Measurements from ENCODE around the gene CIB2.
A peak's percentile ranks its signal among the peaks of the same experiment; 100 is the strongest.
"Not testable (repeated sequence)": the region's sequence is repeated elsewhere in the genome, so short reads cannot be mapped to it uniquely, and the experiment has no call there.

Gene CIB2

DNA sequence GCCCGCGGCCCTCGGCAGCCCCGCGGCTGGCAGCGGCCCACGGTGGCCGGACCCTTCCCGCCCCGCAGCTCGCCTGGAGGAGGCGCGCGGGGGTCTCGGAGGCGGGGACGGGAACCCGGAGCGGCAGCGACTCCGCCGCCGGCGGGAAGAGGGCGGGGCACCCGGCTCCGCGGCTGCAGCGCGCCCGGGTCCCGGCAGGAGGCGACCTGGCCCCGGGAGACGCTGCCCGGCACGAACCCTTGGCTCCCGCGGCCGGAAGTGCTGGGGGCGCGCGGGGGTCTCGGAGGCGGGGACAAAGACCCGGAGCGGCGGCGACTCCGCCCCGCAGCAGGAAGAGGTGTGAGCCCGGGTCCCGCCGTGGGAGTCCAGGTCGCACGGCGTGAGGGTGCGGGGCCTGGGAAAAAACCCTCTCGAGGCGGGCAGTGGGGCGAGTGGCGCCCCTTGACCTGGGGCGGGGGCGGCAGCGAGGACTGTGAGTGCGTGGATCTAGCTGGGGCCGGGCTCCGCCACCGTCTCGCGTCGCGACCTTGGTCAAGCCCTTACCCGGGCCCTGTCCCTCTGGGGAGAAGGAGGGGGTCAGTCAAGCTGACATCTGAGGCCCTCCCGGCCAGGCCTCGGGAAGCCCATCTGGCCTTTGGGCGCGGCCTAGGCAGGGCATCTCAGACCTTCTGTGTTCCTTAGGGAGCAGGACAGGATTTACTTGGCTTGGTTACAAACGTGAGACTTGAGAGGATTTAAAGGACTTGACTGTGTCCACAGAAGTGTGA lies at the start of gene CIB2:
TSS of gene CIB2 (minus strand) at position 151 of the 767 bp plus-strand sequence. CDS start 230 bp downstream, outside the sequence.
- peak; percentile 52 for DNase-seq

DNA sequence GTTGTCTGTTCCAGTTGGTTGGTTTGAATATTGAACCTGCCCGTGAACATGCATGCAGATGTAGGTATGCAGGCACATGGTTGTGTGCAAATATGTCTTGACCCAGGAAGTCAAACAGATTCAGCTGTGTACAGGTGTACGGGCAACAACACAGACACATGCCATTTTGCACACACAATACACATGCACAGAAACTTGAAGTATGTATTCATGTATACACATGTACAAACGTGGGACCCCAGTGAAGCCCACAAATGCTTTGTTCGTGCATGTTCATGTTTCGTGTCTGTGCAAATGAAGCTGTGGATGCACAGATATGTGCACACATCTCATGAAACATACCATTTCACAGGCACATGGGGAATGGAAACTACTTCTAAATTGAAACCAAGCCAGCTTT lies 48.7 kb upstream of the CIB2 start:
- no peak for DNase-seq

DNA sequence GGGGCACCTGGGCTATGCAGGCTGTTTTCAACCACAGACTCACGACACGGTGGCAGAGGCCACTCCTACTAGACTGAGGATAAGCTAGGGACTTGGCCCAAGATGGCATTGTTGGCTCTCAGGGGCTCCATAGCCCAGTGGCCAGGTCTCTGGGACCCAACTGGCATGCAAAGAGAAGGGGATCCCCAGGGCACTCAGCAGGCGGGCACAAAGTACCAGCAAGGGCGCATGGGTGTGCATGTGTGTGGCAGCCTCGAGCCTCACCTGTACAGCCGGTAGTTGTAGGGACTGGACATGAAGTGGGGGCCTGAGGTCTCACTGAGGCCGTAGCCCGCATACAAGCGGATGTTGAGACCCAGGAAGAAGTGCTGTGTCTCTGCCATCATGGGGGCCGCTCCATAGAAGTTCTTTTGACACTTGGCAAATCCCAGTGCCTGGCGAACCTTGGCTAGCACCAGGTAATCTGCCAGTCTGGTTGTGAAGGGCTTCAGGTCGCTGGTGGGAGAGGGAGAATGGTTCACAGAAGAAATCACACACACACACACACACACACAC lies 48.1 kb upstream of the CIB2 start:
- no peak for DNase-seq

DNA sequence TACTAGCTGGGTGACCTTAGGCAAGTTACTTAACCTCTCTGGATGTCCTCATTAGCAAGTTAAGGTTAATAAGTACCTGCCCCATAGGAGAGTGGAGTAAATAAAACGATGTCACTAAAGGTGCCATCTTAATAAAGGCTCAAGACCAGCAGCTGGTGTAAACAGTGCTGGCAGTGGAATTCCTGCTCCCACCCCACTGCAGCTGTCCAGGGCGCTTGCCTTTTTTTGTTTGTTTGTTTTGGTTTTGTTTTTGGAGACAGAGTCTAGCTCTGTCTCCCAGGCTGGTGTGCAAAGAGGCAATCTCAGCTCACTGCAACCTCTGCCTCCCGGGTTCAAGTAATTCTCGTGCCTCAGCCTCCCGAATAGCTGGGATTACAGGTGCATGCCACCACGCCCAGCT lies 46.8 kb upstream of the CIB2 start:
- DNase-seq, result no peak

DNA sequence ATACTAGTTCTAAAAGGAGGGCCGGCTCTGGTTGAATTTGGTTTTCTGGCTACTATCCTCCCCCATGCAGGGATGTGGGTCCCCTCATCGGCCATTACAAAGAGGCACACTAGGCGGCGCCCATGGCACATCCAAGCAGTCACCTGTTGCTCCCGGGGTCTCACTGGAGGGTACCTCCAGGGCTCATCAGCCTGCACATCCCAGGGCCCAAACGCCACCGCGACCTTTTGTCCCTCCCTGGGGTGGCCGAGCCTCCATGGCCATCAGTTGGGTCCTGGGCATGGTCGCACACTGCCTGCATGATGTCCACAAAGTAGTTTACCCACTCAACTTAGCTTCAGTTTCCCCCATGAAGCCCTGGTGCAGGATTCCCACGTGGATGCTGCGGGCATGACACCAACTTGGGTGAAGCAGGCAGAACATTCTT lies 46.2 kb upstream of the CIB2 start:
- no peak for DNase-seq

DNA sequence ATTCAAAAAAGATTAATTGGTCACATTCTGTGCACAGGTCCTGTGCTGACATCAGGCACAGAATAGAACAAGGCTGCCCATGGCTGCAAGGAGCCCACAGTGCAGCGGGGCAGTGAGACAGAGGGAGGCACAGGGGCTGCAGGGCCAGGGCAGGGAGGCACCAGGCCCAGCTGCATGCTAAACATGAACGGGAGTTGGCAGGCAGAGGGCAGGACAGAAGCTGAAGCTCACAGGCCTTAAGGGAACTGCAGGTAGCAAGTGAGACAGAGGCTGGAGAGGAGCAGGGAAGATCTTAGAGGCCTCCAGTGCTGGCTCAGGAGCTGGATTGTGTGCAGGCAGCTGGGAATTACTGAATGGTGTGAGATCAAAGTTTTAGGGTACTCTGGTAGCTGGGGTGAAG lies 44.1 kb upstream of the CIB2 start:
- peak; percentile 10 for DNase-seq

DNA sequence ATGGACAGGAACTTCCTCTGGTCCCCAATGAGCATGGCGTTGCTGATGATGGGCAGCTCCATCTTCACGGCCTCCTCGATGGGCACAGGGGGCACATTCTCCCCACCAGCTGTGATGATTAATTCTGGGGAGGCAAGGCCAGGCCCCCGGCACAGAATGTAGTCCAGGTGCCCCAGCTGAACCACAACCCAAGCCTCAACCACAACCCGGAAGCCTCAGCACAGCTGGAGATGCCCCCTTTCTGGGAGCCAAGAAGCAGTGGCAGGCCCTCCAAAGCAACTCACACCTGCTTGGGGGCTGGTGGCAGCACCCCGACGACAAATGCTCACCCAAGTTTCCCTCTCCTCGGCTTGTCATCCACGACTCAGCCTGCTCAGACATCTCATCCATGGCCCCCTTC lies 43.2 kb upstream of the CIB2 start:
- no peak for DNase-seq

DNA sequence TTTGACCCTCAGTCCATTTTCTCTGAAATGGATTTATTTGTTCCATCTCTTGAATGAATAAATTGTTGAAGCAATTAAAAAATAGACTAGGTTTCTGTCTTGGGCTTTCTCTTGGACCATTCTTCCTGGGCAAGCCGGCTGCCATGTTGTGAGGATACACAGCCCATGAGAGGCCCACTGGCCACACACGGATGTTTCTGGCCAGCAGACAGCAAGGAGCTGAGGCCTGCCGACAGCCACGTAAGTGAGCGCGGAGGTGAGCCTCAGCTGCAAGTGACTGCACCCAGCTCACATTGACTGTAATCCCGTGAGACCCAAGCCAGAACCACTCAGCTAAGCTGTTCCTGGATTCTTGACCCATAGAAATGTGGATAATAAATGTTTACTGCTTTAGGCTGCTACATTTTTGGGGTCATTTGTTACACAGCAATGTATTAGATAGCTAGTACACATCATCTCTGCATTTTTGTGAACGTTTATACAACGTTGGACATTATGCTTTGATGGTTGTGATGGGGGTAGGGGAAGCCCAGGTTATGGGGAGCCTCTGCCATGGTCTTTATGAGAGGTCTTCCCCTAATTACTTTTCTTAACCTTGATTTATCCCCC lies 40.7 kb upstream of the CIB2 start:
- no peak for DNase-seq

DNA sequence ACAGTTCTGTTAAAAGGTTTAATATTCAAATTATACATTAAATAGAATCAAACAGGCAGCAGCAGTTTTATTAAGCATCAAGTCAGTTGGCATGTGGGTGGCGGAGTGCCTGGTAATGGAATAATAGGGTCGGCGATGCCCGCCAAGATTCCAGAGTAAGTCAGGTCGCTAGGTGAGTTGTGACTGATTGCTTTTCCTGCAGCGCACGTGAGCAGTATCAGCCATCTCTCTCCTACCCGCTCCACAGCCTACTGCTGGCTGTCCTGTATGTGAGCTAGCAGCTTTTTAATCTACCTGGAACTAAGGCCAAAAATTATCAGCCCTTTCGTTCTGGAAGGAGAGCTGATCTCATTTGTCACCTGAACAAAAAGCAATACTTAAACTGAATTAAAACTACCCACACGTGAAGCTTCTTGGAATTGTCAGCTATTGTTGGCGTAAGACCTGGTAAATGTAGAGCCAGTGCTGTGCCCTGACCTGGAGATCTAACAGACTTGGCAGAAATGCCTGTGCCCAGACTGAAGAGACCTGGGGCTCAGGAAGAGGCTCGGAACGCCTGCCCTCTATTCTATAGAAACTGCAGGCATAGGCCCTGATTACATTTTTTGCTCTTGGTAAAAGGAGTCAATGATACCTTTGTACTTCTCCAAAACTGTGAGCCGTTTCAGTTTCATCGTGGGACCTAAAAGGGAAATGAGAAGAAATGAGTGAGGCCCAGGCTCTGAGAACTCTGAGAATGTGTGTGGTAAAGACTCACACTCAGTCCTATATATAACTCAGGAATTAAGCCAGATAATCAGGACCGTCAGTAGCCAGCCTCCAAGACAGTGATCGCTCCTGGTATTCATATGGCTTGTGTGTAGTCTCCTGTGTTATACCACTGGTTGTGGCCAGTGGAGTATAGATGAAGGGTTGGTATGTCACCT lies 39.9 kb upstream of the CIB2 start:
- no peak for DNase-seq

DNA sequence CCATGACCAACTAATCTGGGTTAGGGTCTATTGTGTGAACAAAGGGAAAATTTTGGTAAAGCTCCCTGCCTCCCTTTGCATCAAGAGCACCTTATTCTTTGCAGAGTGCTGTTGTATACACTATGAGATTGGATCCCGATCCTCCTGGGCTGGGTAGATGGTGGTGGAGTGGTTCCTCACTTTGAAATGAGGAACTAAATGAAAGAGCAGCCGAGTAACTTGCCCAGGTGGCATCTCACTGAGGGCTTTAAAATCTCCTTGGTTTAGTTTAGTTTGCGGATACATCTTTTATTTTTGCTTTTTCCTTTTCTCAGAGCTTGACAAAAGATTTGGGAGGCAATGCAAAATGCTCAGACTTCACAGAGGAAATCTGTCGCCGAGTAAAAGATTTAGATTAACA lies 37.4 kb upstream of the CIB2 start:
- no peak for DNase-seq

DNA sequence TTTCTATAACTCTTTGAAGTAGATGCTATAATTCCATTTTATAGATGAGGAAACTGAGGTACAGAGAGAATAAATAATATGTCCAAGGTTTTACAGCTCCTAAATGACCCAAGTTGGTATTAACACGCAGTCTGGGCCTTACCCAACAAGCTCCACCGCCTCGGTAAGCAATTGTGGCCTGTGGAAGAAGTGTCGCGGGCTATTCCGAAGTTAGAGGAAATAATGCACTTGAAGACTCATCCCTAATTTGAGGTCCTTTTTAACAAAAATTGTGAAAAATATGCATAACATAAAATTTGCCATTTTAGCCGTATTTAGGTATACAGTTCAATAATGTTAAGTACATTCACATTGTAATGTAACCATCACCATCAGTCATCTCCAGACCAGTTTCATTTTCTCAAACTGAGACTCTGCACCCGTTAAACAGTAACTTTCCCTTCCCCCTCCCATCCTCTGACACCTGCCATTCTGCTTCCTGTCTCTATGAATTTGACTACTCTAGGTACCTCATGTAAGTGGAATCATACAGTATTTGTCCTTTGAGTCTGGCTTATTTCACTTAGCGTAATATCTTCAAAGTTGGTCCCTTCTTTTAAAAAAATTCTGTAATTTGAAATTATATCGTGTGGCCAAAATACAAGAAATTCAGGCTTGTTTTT lies 36.1 kb upstream of the CIB2 start:
- no peak for DNase-seq

DNA sequence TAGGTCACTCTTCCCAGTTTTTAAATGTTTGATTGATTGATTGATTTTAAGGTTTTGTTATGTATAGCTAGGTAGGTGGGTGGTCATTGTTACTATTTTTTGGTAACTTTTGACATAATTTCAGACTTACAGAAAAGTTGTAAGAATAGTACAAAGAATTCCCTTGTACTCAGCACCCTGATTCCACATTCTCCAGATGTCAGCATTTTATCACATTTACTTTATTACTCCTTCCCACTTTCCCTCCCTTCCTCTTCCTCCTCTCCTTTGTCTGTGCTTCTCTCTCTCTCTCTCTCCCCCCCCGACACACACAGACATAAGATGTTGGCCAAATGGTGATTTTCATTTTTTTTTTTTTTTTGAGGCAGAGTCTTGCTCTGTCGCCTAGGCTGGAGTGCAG lies 32.8 kb upstream of the CIB2 start:
- no peak for DNase-seq

DNA sequence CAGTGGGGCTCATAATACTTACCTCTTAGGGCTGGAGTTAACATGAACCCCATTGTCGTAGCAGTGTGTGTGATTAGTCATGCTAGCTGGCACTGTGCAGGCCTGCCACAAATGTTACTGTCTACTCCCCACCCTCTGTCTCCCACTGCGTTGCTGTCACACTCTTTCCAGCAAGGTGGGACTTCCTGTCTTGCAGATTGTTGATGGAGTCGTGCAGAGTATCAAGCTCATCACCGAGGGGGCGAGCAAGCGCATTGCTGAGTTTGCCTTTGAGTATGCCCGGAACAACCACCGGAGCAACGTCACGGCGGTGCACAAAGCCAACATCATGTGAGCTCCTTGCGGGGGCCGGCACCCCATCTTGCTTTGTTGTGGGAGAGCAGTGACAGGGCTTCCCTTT lies 30.8 kb upstream of the CIB2 start:
- no peak for DNase-seq

DNA sequence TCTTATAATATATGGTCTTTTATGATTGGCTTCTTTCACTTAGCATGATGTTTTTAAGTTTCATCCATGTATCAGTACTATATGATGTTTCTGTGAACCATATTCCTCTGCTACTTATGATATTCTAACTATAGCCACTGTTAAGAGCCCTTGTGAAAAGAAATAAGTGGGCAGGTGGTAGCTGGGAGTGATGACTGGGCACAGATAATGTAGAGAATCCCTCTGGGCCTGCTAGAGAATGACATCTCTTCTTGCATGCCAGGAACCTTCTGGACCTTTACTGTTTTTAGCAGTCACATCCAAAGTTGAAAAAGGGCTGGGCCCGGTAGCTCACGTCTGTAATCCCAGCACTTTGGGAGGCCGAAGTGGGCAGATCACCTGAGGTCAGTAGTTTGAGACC lies 28.1 kb upstream of the CIB2 start:
- DNase-seq, result no peak

DNA sequence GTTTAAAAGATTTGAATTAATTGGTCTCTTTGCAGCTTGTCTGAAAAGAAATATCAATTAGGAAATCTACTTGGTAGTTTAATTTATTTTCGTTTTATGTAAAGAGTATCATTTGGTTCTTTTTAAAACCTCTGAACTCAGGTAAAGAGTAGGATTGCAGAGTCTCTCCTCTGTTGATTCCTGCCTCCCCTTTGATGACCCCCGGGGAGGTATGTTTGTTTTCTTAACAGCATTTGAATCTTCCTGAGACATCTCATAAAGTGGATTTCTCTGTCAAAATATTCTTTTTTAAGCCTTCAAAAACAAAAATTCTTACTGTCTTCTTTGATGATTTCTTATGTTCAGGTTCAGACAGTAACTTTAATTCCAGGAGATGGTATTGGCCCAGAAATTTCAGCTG lies 26.0 kb upstream of the CIB2 start:
- no peak for DNase-seq

DNA sequence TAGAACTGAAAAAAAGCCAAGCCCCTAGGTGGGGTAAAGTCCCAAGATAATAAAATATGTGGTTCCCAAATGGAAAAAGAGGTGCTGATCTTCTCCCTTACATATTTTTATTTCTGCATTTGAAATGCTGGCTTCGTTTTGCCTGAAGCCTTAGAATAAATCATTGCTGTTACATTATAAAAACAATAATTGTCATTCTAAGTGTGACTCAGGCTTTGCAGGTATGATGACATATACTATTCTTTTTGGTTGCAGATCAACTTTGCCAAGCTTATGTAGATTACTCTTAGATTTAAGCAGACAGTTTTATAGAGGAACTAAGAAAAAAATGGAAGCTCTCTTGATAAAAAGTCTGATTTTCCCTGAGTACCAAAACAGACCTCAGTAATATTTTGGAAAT lies 25.4 kb upstream of the CIB2 start:
- no peak for DNase-seq

DNA sequence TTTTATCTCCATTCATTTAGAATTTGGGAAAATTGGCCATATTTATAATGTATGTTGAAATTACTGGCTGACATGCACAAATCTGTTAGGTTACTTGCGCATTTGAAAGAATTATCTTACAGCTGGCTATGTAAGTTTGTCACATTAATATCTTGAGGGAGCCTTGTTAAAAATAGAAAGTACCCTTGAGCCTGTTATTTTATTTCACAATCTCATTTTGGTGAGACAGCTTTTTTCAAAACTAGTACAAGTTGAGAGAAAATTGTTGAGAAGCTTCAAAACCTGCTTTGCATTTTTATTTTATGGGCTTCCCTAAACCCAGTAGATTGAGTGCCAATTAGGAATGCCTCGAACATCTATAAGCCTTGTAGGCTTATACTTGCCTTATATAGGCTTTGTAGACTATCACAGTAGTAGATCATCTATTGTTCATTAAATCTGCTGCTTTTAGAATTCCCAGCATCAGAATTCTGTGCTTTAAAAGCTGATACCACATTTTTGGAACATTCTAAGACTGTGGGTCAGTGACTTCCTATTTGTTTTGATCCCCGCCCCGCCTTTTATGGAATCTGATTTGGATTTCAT lies 24.2 kb upstream of the CIB2 start:
- DNase-seq, result no peak

DNA sequence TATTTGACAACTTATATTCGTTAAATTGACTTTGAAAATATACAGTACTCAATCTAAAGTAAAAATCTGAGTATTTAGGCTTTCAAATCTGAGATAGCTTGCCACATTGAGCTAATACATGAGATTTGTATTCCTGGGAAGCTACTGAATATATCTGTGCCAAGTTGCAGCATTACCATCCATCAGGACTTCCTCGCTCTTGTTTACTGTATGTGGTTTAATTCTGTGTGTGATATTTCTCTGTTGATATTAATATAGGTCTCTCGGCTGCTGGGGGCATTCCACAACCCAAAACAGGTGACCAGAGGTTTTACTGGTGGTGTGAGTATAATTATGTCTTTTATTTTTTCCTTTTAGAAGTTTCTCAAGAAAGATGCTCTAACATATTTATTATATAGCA lies 23.7 kb upstream of the CIB2 start:
- no peak for DNase-seq

DNA sequence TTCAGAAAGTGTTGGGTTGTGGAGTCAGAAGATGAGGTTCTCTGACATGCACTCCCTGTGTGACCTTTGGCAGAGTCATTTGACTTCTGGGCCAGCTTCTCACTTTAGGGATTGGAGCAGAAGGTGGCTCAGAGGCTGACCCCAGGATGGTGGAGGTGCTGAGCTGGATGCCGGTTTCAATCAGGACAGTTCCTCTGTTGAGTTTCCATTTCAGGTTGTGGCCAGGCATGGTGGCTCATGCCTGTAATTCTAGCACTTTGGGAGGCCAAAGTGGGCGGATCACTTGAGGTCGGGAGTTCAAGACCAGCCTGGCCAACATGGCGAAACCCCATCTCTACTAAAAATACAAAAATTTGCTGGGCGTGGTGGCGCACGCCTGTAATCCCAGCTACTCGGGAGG lies 19.8 kb upstream of the CIB2 start:
- not testable (repeated sequence) for DNase-seq

DNA sequence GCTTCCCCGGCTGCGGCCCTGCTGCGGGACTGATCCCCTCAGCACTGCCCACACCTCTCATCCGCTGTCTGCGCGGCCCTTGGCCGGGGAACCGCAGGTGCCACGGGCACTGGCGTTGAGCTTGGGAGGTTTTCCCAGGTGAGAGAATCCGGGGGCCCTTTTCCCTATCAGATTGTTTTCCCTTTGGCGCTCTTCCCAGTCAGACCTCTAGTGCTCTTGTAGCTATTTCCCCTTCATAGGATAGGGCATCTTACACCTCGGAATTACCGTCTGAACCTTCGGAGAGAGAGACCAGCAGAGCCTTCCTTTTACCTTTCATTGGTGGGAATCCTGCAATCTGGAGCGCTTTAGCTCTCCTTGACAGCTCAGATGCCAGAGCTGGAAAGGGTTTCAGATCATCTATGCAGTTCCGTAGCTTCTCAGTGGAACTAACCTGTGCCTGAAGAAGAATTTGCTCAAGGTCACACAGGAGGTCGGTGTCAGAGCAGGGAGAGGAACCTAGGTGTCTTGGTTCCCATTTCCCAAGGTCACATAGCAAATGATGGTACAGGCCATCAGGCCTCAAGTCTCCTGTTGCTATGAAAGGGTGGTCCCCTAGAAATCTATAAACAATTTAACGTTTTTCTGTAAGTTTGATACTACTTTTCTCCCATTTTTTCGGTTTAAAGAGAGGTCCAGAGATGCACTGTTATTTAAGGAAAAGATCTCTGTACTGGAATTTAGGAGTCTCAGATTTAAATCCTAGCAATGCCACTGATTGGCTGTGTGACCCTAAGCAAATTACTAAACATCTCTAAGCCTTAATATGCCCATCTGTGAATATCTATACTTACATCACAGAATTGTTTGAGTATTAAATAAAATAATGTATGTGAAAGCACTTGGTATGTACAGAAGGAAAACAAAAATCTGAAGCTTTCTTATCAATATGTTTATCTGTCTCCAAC lies 18.8 kb upstream of the CIB2 start:
- peak; percentile 27 for DNase-seq

Measured in NCI-H526 treated with DMSO at 0.1 percent for 48 hours (cell line).